Natural killer cell (primary cell): ENCODE measurements around the gene AXIN2. TPM values are rescaled to one million over a fixed set of nuclear protein-coding genes. Genes with fewer than 3 reads are reported as not detected.

ENCODE experiments used
- ATAC-seq, 3 donors: fragments of 150-1000 bp in 2 of 3; fragments of 200-7000 bp in 1 of 3; cut with Tn5 transposase; 1 replicate in 1 of 3; 2 replicates in 2 of 3; pipeline ENCODE4 v1.10.0; 2021; ENCODE audit warnings: mild to moderate bottlenecking in 2 of 3, moderate library complexity in 2 of 3
- DNase-seq, 2 donors: peaks; one replicate each; pipeline versions ENCODE4 v3.0.0 to v3.0.0-alpha.2; 2013 to 2021; ENCODE audit warnings: mixed read lengths in 1 of 2
- H3K27ac ChIP-seq: one replicate; pipeline ENCODE4 v1.5.1; 2013; ENCODE audit warnings: mild to moderate bottlenecking, low read length
- H3K27me3 ChIP-seq: one replicate; pipeline ENCODE4 v1.6.1; 2013; ENCODE audit warnings: low read length; ENCODE audit not compliant: control insufficient read depth, insufficient read depth
- H3K36me3 ChIP-seq: one replicate; pipeline ENCODE4 v1.6.1; 2013; ENCODE audit warnings: low read length; ENCODE audit not compliant: control insufficient read depth, insufficient read depth
- H3K4me1 ChIP-seq: one replicate; pipeline ENCODE4 v1.6.1; 2013; ENCODE audit warnings: low read length; ENCODE audit not compliant: control insufficient read depth, insufficient read depth
- H3K4me3 ChIP-seq: one replicate; pipeline ENCODE4 v1.5.1; 2013; ENCODE audit warnings: low read length
- H3K9me3 ChIP-seq: one replicate; pipeline ENCODE4 v1.6.1; 2013; ENCODE audit warnings: low read length; ENCODE audit not compliant: control insufficient read depth, insufficient read depth
- H3K27ac Mint-ChIP-seq, 2 donors: one replicate each; pipeline ENCODE4 v1.8.0; 2022; ENCODE audit warnings: mild to moderate bottlenecking in 2 of 2, mixed read lengths in 2 of 2, moderate library complexity in 1 of 2
- H3K27me3 Mint-ChIP-seq, 2 donors: one replicate each; pipeline ENCODE4 v1.8.0; 2022; ENCODE audit warnings: low read depth in 2 of 2, mixed read lengths in 2 of 2
- H3K36me3 Mint-ChIP-seq: one replicate; pipeline ENCODE4 v1.8.0; 2022; ENCODE audit warnings: mixed read lengths
- H3K4me1 Mint-ChIP-seq, 2 donors: one replicate each; pipeline ENCODE4 v1.8.0; 2022; ENCODE audit warnings: mixed read lengths in 2 of 2
- H3K4me3 Mint-ChIP-seq: one replicate; pipeline ENCODE4 v1.8.0; 2022; ENCODE audit warnings: mild to moderate bottlenecking, moderate library complexity, mixed read lengths
- H3K9me3 Mint-ChIP-seq, 2 donors: one replicate each; pipeline ENCODE4 v1.8.0; 2022; ENCODE audit warnings: mixed read lengths in 2 of 2
- CTCF ChIP-seq: fragments of 200-600 bp; IDR thresholded peaks from one replicate; pipeline ENCODE4 v1.8.0; 2022; ENCODE audit warnings: antibody characterized with exemption
- WGBS: methylation state at CpG from one replicate; pipeline ENCODE4 v1.1.7; 2013; ENCODE audit warnings: missing lambda C conversion rate; ENCODE audit not compliant: insufficient coverage; 5-methylcytosine and 5-hydroxymethylcytosine counted together
- intact Hi-C: fragments of 100-400 bp; cut with micrococcal nuclease; formaldehyde crosslinking; loops from one replicate; pipeline ENCODE4 v1.14.2; 2022
- total RNA-seq, 4 donors: library from RNA; stranded (reverse); fragments of 120-200 nt in 1 of 4; gene quantifications; one replicate each; pipeline versions ENCODE4 v1.2.3 to v1.2.4, GENCODE V29; 2013 to 2022

AXIN2 gene
- total RNA-seq, 3 donors from 2014 or later (not counting 1 experiment from before 2014, with no cell fraction given) = 1.3 to 4.1 (median 1.7) TPM

- 57% methylated on average over 9 of the region's 10 CpGs for WGBS
- H3K27ac Mint-ChIP-seq = no peak overlapping the region
- Histone ChIP-seq H3K36me3 (no peaks in the 10 kb centered on the region), H3K4me3 (no peak overlapping the region), H3K27ac (no peak overlapping the region), H3K9me3 (no peaks in the 10 kb centered on the region), H3K4me1 (peaks cover 4% of the 10 kb centered on the region), H3K27me3 (peaks cover 3% of the 10 kb centered on the region)
- no peak overlapping the region for H3K4me3 Mint-ChIP-seq
- H3K4me1 Mint-ChIP-seq = no peaks in the 10 kb centered on the region
- H3K36me3 Mint-ChIP-seq = no peaks in the 10 kb centered on the region
- TF ChIP-seq CTCF = no peak
- H3K27me3 Mint-ChIP-seq = peaks cover under 1 to 11% of the 10 kb centered on the region in 2 donors
- ATAC-seq (no peak), DNase-seq (no peak)
- H3K9me3 Mint-ChIP-seq = no peaks in the 10 kb centered on the region
- intact Hi-C loops = no loop called here
Observed at GRCh38 chr17:65553646-65554552, 7.5 kb downstream of the AXIN2 start.

DNA sequence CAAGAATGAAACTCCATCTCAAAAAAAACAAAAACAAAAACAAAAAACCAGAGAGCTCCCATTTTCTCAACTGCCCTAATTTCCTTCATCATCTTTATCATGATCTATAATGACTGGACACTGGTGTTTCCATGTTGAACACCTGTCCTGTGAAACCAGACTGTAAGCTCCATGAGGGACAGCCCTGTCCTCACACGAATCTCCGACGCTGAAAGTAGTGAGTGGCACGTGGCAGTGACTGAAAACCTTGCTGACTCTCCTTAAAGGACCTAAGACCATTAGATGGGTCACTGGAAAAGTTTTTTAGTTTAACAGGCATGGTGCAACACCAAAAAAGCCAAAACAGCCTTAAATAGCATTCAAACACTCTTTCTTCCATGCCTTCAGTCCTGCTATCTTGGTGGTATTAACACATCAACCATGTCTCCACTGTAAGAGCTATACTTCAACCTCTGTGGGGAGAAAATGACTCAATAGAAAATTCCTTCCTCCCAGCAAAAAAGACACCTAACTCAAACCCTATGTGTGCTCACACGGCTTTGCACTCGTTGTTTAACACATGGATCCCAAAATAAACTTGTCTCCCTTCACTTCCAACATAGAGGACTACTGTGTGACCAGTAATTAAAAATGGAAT, 8.3 kb downstream of the AXIN2 start:
- Mint-ChIP-seq H3K27me3 (peaks cover 0 to 6% of the 10 kb centered on the region in 2 donors), H3K36me3 (no peaks in the 10 kb centered on the region), H3K4me3 (no peak overlapping the region), H3K4me1 (no peaks in the 10 kb centered on the region), H3K9me3 (no peaks in the 10 kb centered on the region), H3K27ac (no peak overlapping the region)
- no peaks in the 10 kb centered on the region for H3K9me3 ChIP-seq
- TF ChIP-seq CTCF = no peak
- DNase-seq = no peak
- ATAC-seq = no peak
- H3K27ac ChIP-seq = no peak overlapping the region
- peaks cover 1% of the 10 kb centered on the region for H3K27me3 ChIP-seq
- no peaks in the 10 kb centered on the region for H3K36me3 ChIP-seq
- no peak overlapping the region for H3K4me3 ChIP-seq
- peaks cover 4% of the 10 kb centered on the region for H3K4me1 ChIP-seq
- intact Hi-C loops = no loop called here
- 76% methylated on average over 6 of the region's 6 CpGs for WGBS

DNA sequence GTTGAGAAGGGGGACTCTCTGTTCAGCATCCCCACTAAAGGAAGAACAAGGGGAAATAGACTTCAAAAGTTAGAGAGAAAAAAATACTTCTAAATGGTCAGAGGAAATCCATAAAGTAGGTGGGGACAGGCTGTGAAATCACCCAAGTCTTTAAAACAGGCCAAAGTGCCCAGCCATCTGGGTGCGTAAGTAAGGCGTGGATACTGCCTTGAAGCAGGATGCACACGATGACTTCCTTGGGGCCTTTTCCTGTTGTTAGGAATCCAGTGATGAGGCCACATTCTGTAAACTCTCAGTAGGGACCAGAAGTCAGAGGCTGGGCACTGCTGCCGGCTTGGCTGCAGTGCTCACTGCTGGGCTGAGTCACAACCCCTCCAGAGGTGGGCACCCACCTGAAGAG, 9.2 kb downstream of the AXIN2 start:
- H3K4me1 ChIP-seq = peaks cover 4% of the 10 kb centered on the region
- H3K9me3 ChIP-seq = no peaks in the 10 kb centered on the region
- no peaks in the 10 kb centered on the region for H3K9me3 Mint-ChIP-seq
- H3K27me3 Mint-ChIP-seq = peaks cover 0 to 6% of the 10 kb centered on the region in 2 donors
- TF ChIP-seq CTCF = no peak
- no peak overlapping the region for H3K27ac Mint-ChIP-seq
- no peak overlapping the region for H3K4me3 Mint-ChIP-seq
- no peaks in the 10 kb centered on the region for H3K36me3 Mint-ChIP-seq
- H3K4me3 ChIP-seq = no peak overlapping the region
- H3K27me3 ChIP-seq = no peaks in the 10 kb centered on the region
- 94% methylated on average over 4 of the region's 4 CpGs for WGBS
- no peak for DNase-seq
- H3K36me3 ChIP-seq = no peaks in the 10 kb centered on the region
- H3K4me1 Mint-ChIP-seq = no peaks in the 10 kb centered on the region
- intact Hi-C loops = no loop called here
- H3K27ac ChIP-seq = no peak overlapping the region
- no peak for ATAC-seq
